ENCODE measurements around the gene TMEM87A. TPM values are rescaled to one million over a fixed set of nuclear protein-coding genes. Genes with fewer than 3 reads are reported as not detected.

TMEM87A gene
- total RNA-seq, 3 donors from 2014 or later: 64.2 to 96.7 (median 93.6) TPM

GRCh38 chr15:42213511-42213910 is 59.7 kb downstream of the TMEM87A start:
- DNase-seq (no peak), ATAC-seq (no peak)
- Histone ChIP-seq H3K36me3 (ENCODE audit: low read depth) (no peaks in the 10 kb centered on the region), H3K4me1 (ENCODE audit: low read depth) (no peaks in the 10 kb centered on the region), H3K9me3 (no peaks in the 10 kb centered on the region), H3K4me3 (no peak overlapping the region)
- intact Hi-C loops (cut with DNase I, micrococcal nuclease): no loop called here
- TF ChIP-seq, protein P1, sequence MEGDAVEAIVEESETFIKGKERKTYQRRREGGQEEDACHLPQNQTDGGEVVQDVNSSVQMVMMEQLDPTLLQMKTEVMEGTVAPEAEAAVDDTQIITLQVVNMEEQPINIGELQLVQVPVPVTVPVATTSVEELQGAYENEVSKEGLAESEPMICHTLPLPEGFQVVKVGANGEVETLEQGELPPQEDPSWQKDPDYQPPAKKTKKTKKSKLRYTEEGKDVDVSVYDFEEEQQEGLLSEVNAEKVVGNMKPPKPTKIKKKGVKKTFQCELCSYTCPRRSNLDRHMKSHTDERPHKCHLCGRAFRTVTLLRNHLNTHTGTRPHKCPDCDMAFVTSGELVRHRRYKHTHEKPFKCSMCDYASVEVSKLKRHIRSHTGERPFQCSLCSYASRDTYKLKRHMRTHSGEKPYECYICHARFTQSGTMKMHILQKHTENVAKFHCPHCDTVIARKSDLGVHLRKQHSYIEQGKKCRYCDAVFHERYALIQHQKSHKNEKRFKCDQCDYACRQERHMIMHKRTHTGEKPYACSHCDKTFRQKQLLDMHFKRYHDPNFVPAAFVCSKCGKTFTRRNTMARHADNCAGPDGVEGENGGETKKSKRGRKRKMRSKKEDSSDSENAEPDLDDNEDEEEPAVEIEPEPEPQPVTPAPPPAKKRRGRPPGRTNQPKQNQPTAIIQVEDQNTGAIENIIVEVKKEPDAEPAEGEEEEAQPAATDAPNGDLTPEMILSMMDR (IDR thresholded peaks at IDR 0.05): no peak

DNA sequence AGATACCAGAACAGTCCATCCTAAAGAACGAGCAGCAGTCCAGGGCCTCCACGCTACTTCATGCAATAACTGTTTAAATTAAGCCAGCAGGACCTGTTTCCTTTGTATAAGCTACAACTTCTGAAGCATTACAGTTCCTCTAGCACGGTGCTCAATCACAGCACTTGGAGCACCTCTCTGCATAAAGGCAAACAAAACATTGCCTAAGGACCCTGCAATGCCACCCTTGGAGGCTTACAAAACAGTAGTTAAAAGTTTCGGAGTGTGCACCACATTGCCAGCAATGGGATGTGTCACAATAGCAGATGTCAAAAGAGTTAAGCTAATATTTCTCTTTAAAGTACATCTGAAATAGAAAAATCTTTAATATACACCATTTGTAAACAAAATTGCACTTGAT is 62.5 kb downstream of the TMEM87A start:
- intact Hi-C loops (cut with DNase I, micrococcal nuclease): no loop called here
- no peak for ATAC-seq
- Histone ChIP-seq H3K4me3 (no peak overlapping the region), H3K4me1 (ENCODE audit: low read depth) (peaks cover 8% of the 10 kb centered on the region), H3K36me3 (ENCODE audit: low read depth) (no peaks in the 10 kb centered on the region), H3K9me3 (no peaks in the 10 kb centered on the region)
- TF ChIP-seq, protein P1 (IDR thresholded peaks at IDR 0.05): no peak
- no peak for DNase-seq

DNA sequence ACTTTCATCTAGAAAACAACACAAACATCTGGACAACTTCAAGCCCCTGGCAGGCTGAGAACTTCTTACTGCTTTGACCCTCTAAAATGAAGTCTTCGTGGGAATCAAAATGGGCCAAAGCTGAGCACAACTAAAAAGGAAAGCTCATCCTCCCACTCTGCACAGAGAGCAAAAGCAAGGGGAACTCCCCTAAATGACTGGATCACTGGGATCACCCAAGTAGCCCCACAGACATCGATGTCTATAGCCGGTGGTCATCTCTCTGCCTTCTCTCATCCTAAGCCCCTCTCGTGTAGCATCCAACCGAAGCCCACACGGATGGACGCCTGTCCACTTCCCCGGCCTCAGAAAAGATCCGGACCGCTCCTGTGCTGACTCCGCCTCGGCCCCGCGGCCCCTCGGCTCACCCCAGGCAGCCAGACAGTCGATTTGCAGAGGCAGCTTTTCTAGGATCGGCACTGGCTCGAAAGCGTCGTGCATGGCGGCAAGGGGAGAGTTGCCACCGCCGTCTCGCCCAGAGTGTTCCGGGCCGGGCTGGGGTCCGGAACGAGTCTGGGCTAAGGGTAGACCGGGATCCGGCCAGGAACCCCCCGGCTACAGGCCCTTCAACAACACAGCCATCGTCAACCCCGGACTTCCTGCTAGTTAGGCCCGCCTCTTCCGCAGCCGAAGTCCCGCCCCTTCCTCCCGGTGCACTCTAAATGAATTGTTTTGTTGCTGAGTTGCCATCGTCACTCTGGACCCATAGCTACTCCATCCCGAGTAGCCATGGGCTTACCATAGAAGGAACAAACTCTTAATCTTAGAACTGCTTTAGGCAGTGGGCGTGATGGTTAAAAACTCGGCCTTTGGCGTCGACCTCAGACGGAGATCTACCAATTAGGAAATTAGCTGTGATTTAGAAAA is 65.3 kb downstream of the TMEM87A start, which contains the start of gene VPS39:
TSS of gene VPS39 (minus strand) at position 631 of the 906 bp plus-strand sequence. CDS start at position 480, 151 bp downstream.
- Histone ChIP-seq H3K4me1 (ENCODE audit: low read depth) (peaks cover 8% of the 10 kb centered on the region), H3K4me3 (peak within 1 kb of the TSS; percentile 76), H3K9me3 (no peaks in the 10 kb centered on the region), H3K36me3 (ENCODE audit: low read depth) (no peaks in the 10 kb centered on the region)
- ATAC-seq (peak; percentile 99), DNase-seq (peak; percentile 87 to 90 (median 90))
- TF ChIP-seq, protein P1 (IDR thresholded peaks at IDR 0.05): no peak
- intact Hi-C loops (cut with DNase I, micrococcal nuclease): no loop called here

DNA sequence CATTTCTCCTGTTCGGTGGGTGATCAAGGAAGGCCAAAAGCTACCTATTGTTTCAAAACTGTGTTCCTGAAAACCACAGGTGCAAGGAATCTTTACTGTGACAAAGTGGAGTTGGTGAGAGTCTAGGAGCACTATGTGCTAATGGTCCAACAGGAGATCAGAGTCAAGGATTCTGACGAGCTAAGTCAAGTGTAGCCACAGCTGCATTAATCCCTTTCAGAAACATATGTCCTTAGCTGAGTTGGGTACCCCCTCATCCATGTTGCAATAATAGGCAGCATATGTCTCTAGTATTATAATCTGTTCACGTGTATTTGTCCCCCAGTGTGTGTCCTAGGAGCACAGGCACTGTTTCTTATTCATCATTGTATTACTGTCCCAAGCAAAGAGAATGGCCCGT is 66.8 kb downstream of the TMEM87A start:
- Histone ChIP-seq H3K4me3 (no peak overlapping the region), H3K36me3 (ENCODE audit: low read depth) (no peaks in the 10 kb centered on the region), H3K9me3 (no peaks in the 10 kb centered on the region), H3K4me1 (ENCODE audit: low read depth) (peaks cover 8% of the 10 kb centered on the region)
- DNase-seq (no peak), ATAC-seq (no peak)
- TF ChIP-seq, protein P1 (IDR thresholded peaks at IDR 0.05): no peak
- intact Hi-C loops (cut with DNase I, micrococcal nuclease): no loop called here

DNA sequence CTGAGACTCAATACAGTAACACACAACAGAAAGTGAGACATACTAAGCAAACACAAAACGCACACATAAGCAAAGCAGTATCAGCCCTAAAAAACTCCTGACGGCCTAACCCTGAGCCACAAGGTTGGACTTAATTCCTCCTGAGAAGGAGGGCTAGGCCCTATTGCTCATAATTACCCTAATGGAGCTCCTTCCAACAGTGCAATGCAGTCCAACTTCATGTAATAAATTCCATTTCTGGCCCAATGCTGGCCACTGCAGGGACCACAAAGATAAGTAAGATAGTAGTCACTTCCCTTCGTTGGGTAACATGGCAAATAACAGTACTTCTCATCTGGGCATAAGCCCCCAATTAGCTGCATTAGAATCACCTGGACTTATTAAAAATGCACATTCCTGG is 69.3 kb downstream of the TMEM87A start:
- peaks cover 8% of the 10 kb centered on the region for H3K4me1 ChIP-seq (ENCODE audit: low read depth)
- H3K9me3 ChIP-seq: no peaks in the 10 kb centered on the region
- ATAC-seq: no peak
- DNase-seq: no peak
- TF ChIP-seq, protein P1 (IDR thresholded peaks at IDR 0.05): no peak
- H3K4me3 ChIP-seq: no peak overlapping the region
- H3K36me3 ChIP-seq (ENCODE audit: low read depth): no peaks in the 10 kb centered on the region
- intact Hi-C loops (cut with DNase I, micrococcal nuclease): no loop called here

All from mucosa of descending colon (tissue), 3 donors.